GM19452 (cell line): Measurements from ENCODE around the gene NCEH1.
"Not testable (repeated sequence)": the region's sequence is repeated elsewhere in the genome, so short reads cannot be mapped to it uniquely, and the experiment has no call there.

ENCODE experiments used
- ATAC-seq: cut with Tn5 transposase; IDR thresholded peaks from one replicate; pipeline ENCODE4 v1.9.1; 2021; ENCODE audit not compliant: unreplicated experiment

The NCEH1 gene

DNA sequence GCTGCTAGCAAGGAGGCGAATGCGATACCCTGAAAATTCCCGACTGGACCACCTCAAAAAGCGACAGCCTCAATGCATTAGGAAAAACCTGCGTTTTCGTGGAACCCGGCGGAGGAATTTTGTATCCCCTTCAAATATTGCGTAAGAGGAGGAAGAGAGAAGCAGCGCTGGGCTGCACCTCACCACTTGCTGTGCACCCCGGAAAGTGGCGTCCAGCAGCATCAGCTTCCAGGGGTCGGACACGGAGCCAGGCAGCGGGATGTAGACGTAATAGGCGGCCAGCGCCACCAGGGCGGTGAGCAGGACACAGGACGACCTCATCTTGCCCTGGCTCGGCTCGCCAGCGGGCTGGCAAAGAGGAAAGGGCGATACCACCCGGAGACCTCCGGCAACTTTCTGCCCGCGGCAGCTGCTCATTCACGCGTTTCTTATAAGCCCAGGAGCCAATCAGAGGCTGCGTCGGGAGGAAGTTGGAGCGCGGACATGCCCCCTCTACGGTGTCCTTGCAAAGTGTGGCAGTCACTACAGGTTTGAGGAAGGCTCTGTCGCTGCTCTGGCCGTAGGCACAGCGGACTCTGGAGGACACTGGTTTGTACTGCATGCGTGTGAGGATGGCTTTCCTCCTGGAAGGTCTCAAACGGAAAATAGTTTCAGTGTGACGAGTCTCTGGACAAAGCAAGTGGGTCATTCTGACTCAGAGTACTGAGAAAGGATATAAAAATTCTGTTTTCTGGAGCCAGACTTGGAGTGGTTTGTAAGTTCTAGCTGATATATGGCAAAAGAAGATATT, at the start of gene NCEH1:
Gene NCEH1 (minus strand): TSS at position 404 of the 790 bp plus-strand sequence. CDS start 83 bp downstream, at position 321.
- ATAC-seq: peak; percentile 100

- ATAC-seq: not testable (repeated sequence)
Measured at GRCh38 chr3:172760416-172760815, 49.5 kb upstream of the NCEH1 start.

DNA sequence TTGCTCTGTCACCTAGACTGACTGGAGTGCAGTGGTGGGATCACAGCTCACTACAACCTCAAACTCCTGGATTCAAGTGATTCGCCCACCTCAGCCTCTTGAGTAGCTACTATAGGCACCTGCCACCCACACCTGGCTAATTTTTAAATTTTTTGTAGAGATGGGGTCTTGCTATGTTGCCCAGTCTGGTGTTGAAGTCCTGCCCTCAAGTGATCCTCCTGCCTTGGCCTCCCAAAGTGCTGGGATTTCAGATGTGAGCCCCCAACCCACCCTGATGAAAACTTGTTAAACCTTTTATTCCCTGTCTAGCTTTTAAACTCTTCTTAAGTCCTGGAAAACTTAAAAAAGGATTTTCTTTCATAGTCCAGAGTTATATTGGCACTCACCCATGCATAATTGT, 42.3 kb upstream of the NCEH1 start:
- no peak for ATAC-seq

DNA sequence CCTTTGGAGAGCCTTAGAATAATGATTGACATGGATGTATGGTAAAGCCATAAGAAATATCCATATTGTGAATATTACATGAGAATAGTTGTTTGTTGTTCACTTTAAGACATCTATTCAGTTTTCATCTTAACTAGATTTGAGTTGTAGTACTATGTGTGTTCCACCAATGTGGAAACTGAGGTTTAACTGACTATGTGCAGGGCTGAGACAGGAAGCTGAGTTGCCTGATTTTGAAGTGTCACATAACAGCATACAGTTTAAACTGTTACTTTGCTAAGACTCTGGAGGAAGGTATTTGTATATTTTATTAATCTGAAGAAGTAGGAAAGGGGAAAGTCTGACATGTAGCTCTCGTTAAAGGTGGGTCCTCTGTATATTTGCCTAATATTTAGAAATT, 41.8 kb upstream of the NCEH1 start:
- ATAC-seq: no peak

GRCh38 chr3:172751175-172751704, 40.4 kb upstream of the NCEH1 start:
- peak; percentile 14 for ATAC-seq

GRCh38 chr3:172750368-172751174, 39.7 kb upstream of the NCEH1 start, which contains the start of gene ECT2:
Gene ECT2, plus strand, starts transcription at chr3:172750726. Its CDS starts 3,805 bp downstream, at chr3:172754531.
- peak; percentile 97 for ATAC-seq

GRCh38 chr3:172750069-172750367, 39.2 kb upstream of the NCEH1 start:
- ATAC-seq: no peak

DNA sequence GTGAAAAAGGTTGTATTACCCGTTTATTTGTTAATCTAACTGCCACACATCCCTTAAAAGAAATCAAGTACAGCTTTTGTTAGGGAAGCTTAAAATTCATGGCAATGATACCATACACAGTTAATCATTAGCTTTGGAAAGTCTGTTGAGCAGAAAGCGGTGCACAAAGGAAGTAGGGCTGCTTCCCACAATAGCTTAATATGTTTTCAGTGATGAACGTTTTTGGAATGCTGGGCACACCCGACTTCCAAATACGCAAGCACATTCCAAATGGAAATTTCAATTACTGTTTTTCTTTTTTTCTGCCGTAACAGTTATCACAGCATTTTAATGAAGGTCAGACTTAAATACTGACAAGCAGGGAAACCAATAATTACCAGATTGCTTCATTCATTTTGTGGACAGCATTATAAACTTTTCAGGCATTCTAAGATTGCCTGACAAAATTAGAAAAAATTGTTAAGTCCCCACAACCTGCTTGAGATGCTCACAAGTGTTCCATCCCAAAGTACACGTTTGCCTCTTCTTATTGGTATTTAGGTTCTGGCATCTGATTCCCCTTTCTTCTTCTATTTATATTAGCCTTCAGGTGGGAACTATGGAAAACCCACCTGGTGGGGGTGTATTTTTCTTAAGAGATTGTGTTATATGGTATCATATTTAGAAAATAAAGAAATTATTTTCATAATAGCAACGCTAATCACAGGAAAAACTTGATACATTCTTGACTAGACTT, 38.5 kb upstream of the NCEH1 start:
- ATAC-seq: no peak

DNA sequence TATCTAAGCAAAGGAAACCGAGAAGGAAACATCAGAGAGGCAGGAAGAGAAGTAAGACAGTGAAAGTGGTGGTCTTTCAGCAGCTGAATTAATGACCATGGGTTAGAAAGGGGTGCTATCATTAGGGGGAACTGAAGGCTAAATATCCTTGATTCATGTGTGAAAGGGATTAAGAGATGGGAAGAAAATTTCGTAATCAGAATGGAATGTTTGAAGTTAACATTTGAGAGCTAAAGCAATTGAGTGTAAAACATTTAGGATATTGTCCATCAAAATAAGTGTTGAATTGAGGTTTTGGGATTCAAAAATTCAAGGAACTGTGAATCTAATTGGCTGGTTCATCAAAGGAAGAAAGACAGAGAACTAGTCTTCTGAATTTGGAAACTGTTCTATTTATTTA, 35.6 kb upstream of the NCEH1 start:
- no peak for ATAC-seq

DNA sequence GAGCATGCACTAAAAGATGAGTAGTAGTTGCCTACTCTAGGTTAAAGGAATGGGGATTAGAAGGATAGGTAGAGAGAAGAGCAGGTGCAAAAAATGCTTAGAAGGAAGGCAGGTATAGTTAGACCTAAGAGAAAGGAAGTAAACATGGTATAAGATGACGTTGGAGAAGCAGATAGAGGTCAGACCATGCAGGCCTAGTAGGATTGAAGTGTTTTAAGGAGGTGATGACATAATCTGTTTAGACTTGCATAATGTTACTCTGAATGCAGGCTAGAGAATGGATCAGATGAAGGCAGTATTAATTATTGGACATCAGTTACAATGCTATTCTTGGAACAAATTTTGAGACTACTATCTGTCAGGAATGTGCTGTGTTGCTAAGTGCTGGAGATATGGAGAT, 28.6 kb upstream of the NCEH1 start:
- ATAC-seq: no peak

DNA sequence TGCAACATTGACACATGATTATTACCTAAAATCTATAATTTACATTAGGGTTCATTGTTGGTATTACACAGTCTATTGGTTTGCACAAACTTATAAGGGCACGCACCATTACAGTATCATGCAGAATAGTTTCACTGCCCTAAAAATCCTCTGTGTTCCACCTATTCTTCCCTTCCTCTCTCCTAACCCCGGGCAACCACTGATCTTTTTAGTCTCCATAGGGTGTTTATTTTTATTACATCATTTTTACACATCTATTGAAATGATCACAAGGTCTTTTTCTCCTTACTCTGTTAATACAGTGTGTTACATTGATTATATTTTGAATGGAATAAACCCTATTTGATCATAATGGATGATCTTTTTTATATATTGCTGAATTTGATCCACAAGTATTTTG, 24.1 kb upstream of the NCEH1 start:
- ATAC-seq: no peak

DNA sequence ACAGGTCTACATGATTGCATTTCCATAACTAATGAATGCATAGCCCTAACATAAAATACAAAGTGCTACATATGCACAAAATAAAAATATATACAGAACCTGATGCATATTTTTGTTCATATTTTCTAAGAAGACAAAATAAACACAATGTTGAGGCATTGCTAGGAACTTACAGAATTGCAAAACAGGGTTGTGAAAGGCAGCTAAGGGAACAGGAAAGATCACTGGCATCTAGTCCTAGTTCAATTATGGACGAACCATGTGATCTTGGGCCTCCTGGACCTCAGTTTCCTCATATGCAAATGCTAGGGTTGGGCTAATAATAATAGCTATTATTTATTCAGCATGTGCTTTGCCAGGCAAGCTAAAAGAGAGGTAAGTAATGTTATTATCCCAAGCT, 15.5 kb upstream of the NCEH1 start:
- ATAC-seq: no peak

- not testable (repeated sequence) for ATAC-seq
Measured at GRCh38 chr3:172722536-172723040, 11.7 kb upstream of the NCEH1 start.

- ATAC-seq: no peak
Measured at GRCh38 chr3:172717493-172718088, 6.7 kb upstream of the NCEH1 start.

DNA sequence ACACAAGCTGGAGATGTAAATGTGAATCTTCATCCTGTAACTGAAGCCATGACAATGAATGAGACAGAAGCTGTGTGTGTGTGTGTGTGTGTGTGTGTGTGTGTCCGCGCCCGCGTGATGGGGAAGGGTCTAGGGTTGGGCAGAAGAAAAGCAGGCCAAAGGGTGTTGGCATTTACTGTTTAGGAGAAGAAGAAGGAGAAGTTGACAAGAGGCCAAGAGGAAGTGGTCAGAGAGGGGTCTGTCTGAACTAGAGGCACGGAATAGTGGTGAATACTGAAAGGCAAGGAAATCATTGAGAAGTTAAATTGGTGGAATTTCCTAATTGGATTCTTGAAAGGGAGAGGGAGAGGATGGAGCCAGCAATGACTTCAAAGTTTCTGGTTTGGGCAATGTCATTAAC, 5.6 kb upstream of the NCEH1 start:
- ATAC-seq: no peak

DNA sequence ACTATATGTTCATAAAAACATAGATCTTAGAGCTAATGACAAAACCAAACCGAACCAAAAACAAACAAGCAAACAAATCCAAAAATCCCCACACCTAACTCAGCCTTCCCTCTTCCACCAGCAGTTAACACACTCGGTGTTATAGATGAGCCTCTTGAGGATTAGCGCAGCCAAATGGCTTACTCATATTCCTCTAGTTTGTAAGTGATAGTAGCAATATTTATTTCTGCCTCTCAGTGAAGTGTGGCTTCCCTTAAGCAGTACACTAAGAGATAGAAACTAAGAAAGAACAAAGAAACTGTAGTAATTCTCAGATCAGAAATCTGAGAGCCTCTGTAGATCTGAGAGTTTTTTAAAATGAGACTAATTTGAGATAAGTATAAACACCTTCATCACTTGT, 2.4 kb upstream of the NCEH1 start:
- ATAC-seq: no peak

DNA sequence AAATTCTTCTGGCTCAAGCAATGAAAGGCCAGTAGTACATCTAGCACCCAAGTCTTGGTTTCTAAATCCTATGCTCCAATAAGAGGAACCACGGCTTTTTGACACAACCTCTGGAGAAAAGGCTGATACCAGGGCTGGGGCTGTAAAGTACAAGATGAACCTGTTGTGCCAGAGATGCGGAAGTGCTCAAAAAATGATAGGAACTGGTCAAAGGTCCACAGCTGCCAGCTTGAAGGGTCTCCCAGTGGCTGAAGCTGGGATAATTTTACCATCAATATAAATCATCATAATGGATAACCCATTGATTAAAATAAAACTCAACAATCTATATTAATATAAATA, 558 bp upstream of the NCEH1 start:
- ATAC-seq: peak; percentile 24

GRCh38 chr3:172709774-172710663, 848 bp downstream of the NCEH1 start:
- no peak for ATAC-seq

- no peak for ATAC-seq
Measured at GRCh38 chr3:172708921-172709773, 1.7 kb downstream of the NCEH1 start.
